HepG2 (cell line): ENCODE measurements around the gene SGSM1. TPM values are rescaled to one million over a fixed set of nuclear protein-coding genes. Genes with fewer than 3 reads are reported as not detected.
A peak's percentile ranks its signal among the peaks of the same experiment; 100 is the strongest.

Source experiments
- ATAC-seq: fragments of 200-7000 bp; cut with Tn5 transposase; 3 replicates; pipeline ENCODE4 v1.9.1; 2020; ENCODE audit warnings: mild to moderate bottlenecking, moderate library complexity
- BruUV-seq: library from RNA; stranded (reverse); fragments of 400-500 nt; replicated peaks from 2 replicates; lab custom pipeline; 2021; lab: Mats Ljungman, UMichigan
- CTCF ChIA-PET: fragments of 300-600 bp; formaldehyde crosslinking; extraction: SDS; loops from one replicate; lab custom pipeline; 2021; ENCODE audit warnings: low total read pairs, inconsistent platforms, low intra/inter-chr PET ratio; lab: Yijun Ruan, JAX
- POLR2A ChIA-PET: fragments of 350-600 bp; sonication (Branson Sonifier 250); formaldehyde crosslinking; loops from one replicate; lab custom pipeline; 2020; ENCODE audit warnings: antibody characterized with exemption, inconsistent platforms; lab: Yijun Ruan, JAX
- DNase-seq: peaks from one replicate; pipeline ENCODE4 v3.0.0-alpha.2; 2015; ENCODE audit warnings: low spot score
- FAIRE-seq: peaks from 3 replicates; lab custom pipeline; 2011; peaks lifted over from hg19 to GRCh38; lab: Jason Lieb, UNC
- H2AFZ ChIP-seq: one replicate; pipeline ENCODE4 v1.6.1; 2011; ENCODE audit warnings: low read length, inconsistent platforms
- H3K27ac ChIP-seq: fragments of 300-600 bp; 3 replicates; pipeline ENCODE4 v1.8.0; 2011; ENCODE audit warnings: mixed run types, mild to moderate bottlenecking, mixed read lengths, low read length, inconsistent platforms; ENCODE audit not compliant: insufficient read depth; ENCODE audit errors: extremely low read length
- H3K27me3 ChIP-seq, 2 experiments: fragments of 200-600 bp in 1 of 2; 2 replicates in 1 of 2; 3 replicates in 1 of 2; pipeline versions ENCODE4 v1.6.0 to v1.8.0; 2011; ENCODE audit warnings: low read length in 2 of 2, mild to moderate bottlenecking in 2 of 2, moderate library complexity in 2 of 2, inconsistent platforms in 1 of 2; ENCODE audit not compliant: insufficient read depth in 2 of 2, control insufficient read depth in 1 of 2
- H3K36me3 ChIP-seq, 2 experiments: fragments of 200-600 bp in 1 of 2; replicated peaks in 1 of 2; 2 replicates in 1 of 2; 3 replicates in 1 of 2; pipeline versions ENCODE4 v1.5.1 to v1.8.0; 2011; ENCODE audit warnings: low read length in 2 of 2, inconsistent platforms in 1 of 2; ENCODE audit not compliant: insufficient read depth in 2 of 2, control insufficient read depth in 1 of 2
- H3K4me1 ChIP-seq: 2 replicates; pipeline ENCODE4 v1.5.1; 2012; ENCODE audit warnings: low read length, inconsistent platforms; ENCODE audit not compliant: insufficient read depth
- H3K4me2 ChIP-seq: 2 replicates; pipeline ENCODE4 v1.6.0; 2011; ENCODE audit warnings: low read depth, low read length, inconsistent platforms
- H3K4me3 ChIP-seq, 3 experiments: fragments of 200-600 bp in 1 of 3; sonication (generic), shearing (Covaris generic) in 1 of 3; replicated peaks in 1 of 3; 2 replicates each; pipeline ENCODE4 v1.5.1; 2011 to 2016; ENCODE audit warnings: low read length in 3 of 3, inconsistent platforms in 2 of 3, low read depth in 2 of 3, mild to moderate bottlenecking in 2 of 3, control low read depth in 1 of 3, mixed read lengths in 1 of 3; ENCODE audit not compliant: insufficient read depth in 1 of 3
- H3K79me2 ChIP-seq: one replicate; pipeline ENCODE4 v1.6.1; 2011; ENCODE audit warnings: low read length, inconsistent platforms; ENCODE audit not compliant: insufficient read depth
- H3K9ac ChIP-seq: 2 replicates; pipeline ENCODE4 v1.6.0; 2011; ENCODE audit warnings: mild to moderate bottlenecking, low read depth, low read length, inconsistent platforms; ENCODE audit not compliant: insufficient read depth
- H3K9me3 ChIP-seq: 2 replicates; pipeline ENCODE4 v1.5.1; 2012; ENCODE audit warnings: mild to moderate bottlenecking, low read length
- H4K20me1 ChIP-seq: 2 replicates; pipeline ENCODE4 v1.6.0; 2011; ENCODE audit warnings: inconsistent platforms, mild to moderate bottlenecking, low read length, moderate library complexity; ENCODE audit not compliant: insufficient read depth
- BRD4 ChIP-seq: sonication (generic); formaldehyde crosslinking; IDR thresholded peaks from 2 replicates; pipeline ENCODE4 v1.4.0; 2020; ENCODE audit warnings: missing genetic modification reagents
- MAFF ChIP-seq: IDR thresholded peaks from 2 replicates; pipeline ENCODE4 v1.6.1; 2011; ENCODE audit warnings: low read depth, low read length, improper control_type of control experiment
- PATZ1 ChIP-seq: sonication (generic); formaldehyde crosslinking; IDR thresholded peaks from 2 replicates; pipeline ENCODE4 v1.4.0; 2020; ENCODE audit warnings: missing genetic modification reagents
- ZNF646 ChIP-seq: sonication (generic); formaldehyde crosslinking; IDR thresholded peaks from 2 replicates; pipeline ENCODE4 v1.9.0; 2021; ENCODE audit warnings: mild to moderate bottlenecking, missing genetic modification reagents
- WGBS: methylation state at CpG from one replicate; pipeline ENCODE4 v1.1.6; 2017; ENCODE audit warnings: low lambda C conversion rate; 5-methylcytosine and 5-hydroxymethylcytosine counted together
- in situ Hi-C: cut with HindIII; loops from 2 replicates; pipeline ENCODE4 v1.10.0; 2017; ENCODE audit warnings: low pct_unique_long_range_greater_than_20kb; ENCODE audit not compliant: extremely low pct_ligation_motif_present
- intact Hi-C: fragments of 100-400 bp; cut with micrococcal nuclease; formaldehyde crosslinking; loops from one replicate; pipeline ENCODE4 v1.10.0; 2022; ENCODE audit not compliant: unreplicated experiment
- polyA plus RNA-seq, 8 experiments: library from polyadenylated mRNA; depleted of rRNA in 3 of 8; stranded (reverse) in 7 of 8; unstranded in 1 of 8; fragments of >200 nt; fragmentation: Illumina TruSeq in 4 of 8; extraction: Trizol in 4 of 8; gene quantifications; 2 replicates each; pipeline versions ENCODE4 v1.2.1 to v1.2.3, GENCODE V29; 2011 to 2016; ENCODE audit warnings: low read depth in 4 of 8, missing spikeins in 1 of 8, mixed read lengths in 1 of 8; ENCODE audit not compliant: insufficient read depth in 1 of 8
- total RNA-seq, 5 experiments: library from RNA; depleted of rRNA; stranded (reverse); fragments of >200 nt; fragmentation: Illumina TruSeq; extraction: Trizol; gene quantifications; 2 replicates each; pipeline ENCODE4 v1.2.3, GENCODE V29; 2016; ENCODE audit warnings: low read depth in 1 of 5

SGSM1 gene
- total and polyA plus RNA-seq, 2 of the 13 experiments (the other 11 are each of a cell fraction or from before 2014, with no cell fraction given): 0.07 TPM; not detected in 1

- intact Hi-C loops: no loop called here
- H3K9ac ChIP-seq: 0 out of 2 replicates have a peak overlapping the region, but pooled peaks have one; percentile 8
- POLR2A ChIA-PET: no interaction called here
- no peak overlapping the region for H3K27ac ChIP-seq
- DNase-seq (no peak), ATAC-seq (no peak), FAIRE-seq (no peak)
- peaks cover 12% of the 10 kb centered on the region for H3K4me1 ChIP-seq
- no peaks in the 10 kb centered on the region for H3K36me3 ChIP-seq
- H3K4me2 ChIP-seq: peak overlapping the region; percentile 75; the same call in 1 of the 2 replicates
- no peaks in the 10 kb centered on the region for H3K79me2 ChIP-seq
- H2AFZ ChIP-seq: no peak overlapping the region
- H3K9me3 ChIP-seq: no peaks in the 10 kb centered on the region
- peak; percentile 2; the same call in 1 of the 2 replicates for TF ChIP-seq PATZ1
- no peak for TF ChIP-seq MAFF
- in situ Hi-C loops: no loop called here
- H3K27me3 ChIP-seq: peaks cover 0 to 44% of the 10 kb centered on the region in 2 experiments; a peak in 3 of 5 replicates
- peak overlapping the region in 1 of 3 experiments; percentile 65; a peak in 1 of 6 replicates for H3K4me3 ChIP-seq
- 57% methylated on average over 8 of the region's 11 CpGs for WGBS
- H4K20me1 ChIP-seq: no peaks in the 10 kb centered on the region
- CTCF ChIA-PET: no interaction called here
- BruUV-seq: no TSS peak
Measured at GRCh38 chr22:24806663-24807001, 621 bp downstream of the SGSM1 start.

GRCh38 chr22:24807284-24807950, 1.4 kb downstream of the SGSM1 start:
- DNase-seq (no peak), ATAC-seq (0 out of 3 replicates have a peak, but pooled peaks have one; percentile 13), FAIRE-seq (no peak)
- peaks cover 4% of the 10 kb centered on the region for H3K4me1 ChIP-seq
- H3K4me3 ChIP-seq: no peak overlapping the region
- no TSS peak for BruUV-seq
- no peaks in the 10 kb centered on the region for H4K20me1 ChIP-seq
- ChIA-PET POLR2A (no interaction called here), CTCF (no interaction called here)
- intact Hi-C loops: no loop called here
- H2AFZ ChIP-seq: no peak overlapping the region
- no peak overlapping the region for H3K4me2 ChIP-seq
- no peaks in the 10 kb centered on the region for H3K36me3 ChIP-seq
- no peaks in the 10 kb centered on the region for H3K79me2 ChIP-seq
- WGBS: 46% methylated on average over 6 of the region's 11 CpGs
- in situ Hi-C loops: no loop called here
- TF ChIP-seq BRD4 (CRISPR knock-in tag) (no peak), ZNF646 (peak; percentile 55; the same call in 1 of the 2 replicates)
- TF ChIP-seq, all 625 proteins: peak for 1
- H3K9me3 ChIP-seq: no peaks in the 10 kb centered on the region
- no peak overlapping the region for H3K27ac ChIP-seq
- peaks cover 0 to 47% of the 10 kb centered on the region in 2 experiments; a peak in 3 of 5 replicates for H3K27me3 ChIP-seq
- H3K9ac ChIP-seq: no peak overlapping the region
